Retinal pigment epithelial cell (primary cell): ENCODE data around the gene C11orf52.

Experiments used
- DNase-seq: peaks from one replicate; pipeline ENCODE4 v3.0.0-alpha.2; 2010; ENCODE audit warnings: low read depth
- H3K4me3 ChIP-seq: 2 replicates; pipeline ENCODE4 v1.5.1; 2011; ENCODE audit warnings: mild to moderate bottlenecking, low read length, control low read depth, moderate library complexity
- CTCF ChIP-seq: conservative IDR thresholded peaks from 2 replicates; pipeline ENCODE4 v1.5.1; 2011; ENCODE audit warnings: low read depth, low read length, control low read depth, inconsistent platforms

The C11orf52 gene

GRCh38 chr11:111947143-111947542 is 28.4 kb downstream of the C11orf52 start:
- no peak for TF ChIP-seq CTCF
- no peak for DNase-seq
- no peak overlapping the region for H3K4me3 ChIP-seq

GRCh38 chr11:111949519-111950426 is 31.1 kb downstream of the C11orf52 start:
- TF ChIP-seq CTCF: no peak

GRCh38 chr11:111951565-111951964 is 32.9 kb downstream of the C11orf52 start:
- TF ChIP-seq CTCF: no peak
- no peak overlapping the region for H3K4me3 ChIP-seq
- DNase-seq: no peak

More at GRCh38 chr11:111949519-111950426, 31.1 kb downstream of the C11orf52 start:
- no peak overlapping the region for H3K4me3 ChIP-seq
- DNase-seq: no peak

GRCh38 chr11:111954154-111954553 is 35.4 kb downstream of the C11orf52 start:
- no peak overlapping the region for H3K4me3 ChIP-seq
- DNase-seq: no peak
- TF ChIP-seq CTCF: no peak

GRCh38 chr11:111957663-111958444 is 39.1 kb downstream of the C11orf52 start:
- H3K4me3 ChIP-seq: no peak overlapping the region
- DNase-seq: no peak
- TF ChIP-seq CTCF: no peak

GRCh38 chr11:111960916-111961315 is 42.2 kb downstream of the C11orf52 start:
- no peak overlapping the region for H3K4me3 ChIP-seq
- peak; percentile 88 for DNase-seq
- TF ChIP-seq CTCF: no peak
